PC-3 (cell line): ENCODE results near the gene FUT4. TPM values are rescaled to one million over a fixed set of nuclear protein-coding genes. Genes with fewer than 3 reads are reported as not detected.
A peak's percentile ranks its signal among the peaks of the same experiment; 100 is the strongest.

Experiments
- ATAC-seq: fragments of 200-7000 bp; cut with Tn5 transposase; 2 replicates; pipeline ENCODE4 v1.9.1; 2020; ENCODE audit warnings: mild to moderate bottlenecking, moderate library complexity
- BruUV-seq: library from RNA; stranded (reverse); fragments of 400-500 nt; replicated peaks from 2 replicates; lab custom pipeline; 2021; lab: Mats Ljungman, UMichigan
- CTCF ChIA-PET: fragments of 300-600 bp; sonication (Branson Sonifier 250); formaldehyde crosslinking; loops from one replicate; lab custom pipeline; 2022; ENCODE audit warnings: antibody characterized with exemption; lab: Charles Lee
- POLR2A ChIA-PET: fragments of 300-600 bp; sonication (Branson Sonifier 250); formaldehyde crosslinking; loops from one replicate; lab custom pipeline; 2022; ENCODE audit warnings: antibody characterized with exemption; ENCODE audit not compliant: unreplicated experiment; lab: Charles Lee
- DNase-seq: peaks from one replicate; pipeline ENCODE4 v3.0.0-alpha.2; 2015
- H2AFZ ChIP-seq: fragments of 300-600 bp; sonication (generic); 2 replicates; pipeline ENCODE4 v1.6.0; 2016; ENCODE audit warnings: antibody characterized with exemption, low read length
- H3F3A ChIP-seq: fragments of 300-600 bp; sonication (generic); one replicate; pipeline ENCODE4 v1.6.0; 2017; ENCODE audit warnings: antibody characterized with exemption, low read length, control low read depth, mild to moderate bottlenecking; ENCODE audit not compliant: unreplicated experiment
- H3K27ac ChIP-seq: fragments of 300-600 bp; sonication (generic); 2 replicates; pipeline ENCODE4 v1.5.1; 2016; ENCODE audit warnings: mild to moderate bottlenecking, low read length
- H3K27me3 ChIP-seq: fragments of 300-600 bp; sonication (generic); 2 replicates; pipeline ENCODE4 v1.6.1; 2016; ENCODE audit warnings: low read length, mixed read lengths
- H3K36me3 ChIP-seq: fragments of 300-600 bp; sonication (generic); 2 replicates; pipeline ENCODE4 v1.6.1; 2016; ENCODE audit warnings: low read depth, mixed run types, low read length, mixed read lengths
- H3K4me1 ChIP-seq: fragments of 300-600 bp; sonication (generic); 2 replicates; pipeline ENCODE4 v1.5.1; 2016; ENCODE audit warnings: low read length; ENCODE audit not compliant: insufficient read depth
- H3K4me2 ChIP-seq: fragments of 300-600 bp; sonication (generic); 2 replicates; pipeline ENCODE4 v1.6.0; 2016; ENCODE audit warnings: low read length
- H3K4me3 ChIP-seq: fragments of 300-600 bp; sonication (generic); 2 replicates; pipeline ENCODE4 v1.5.1; 2016; ENCODE audit warnings: mild to moderate bottlenecking, low read length, mixed read lengths
- H3K79me2 ChIP-seq: fragments of 300-600 bp; sonication (generic); 2 replicates; pipeline ENCODE4 v1.6.1; 2017; ENCODE audit warnings: low read length, mixed read lengths
- H3K9ac ChIP-seq: fragments of 300-600 bp; sonication (generic); 2 replicates; pipeline ENCODE4 v1.6.0; 2016; ENCODE audit warnings: mild to moderate bottlenecking, low read length
- H3K9me2 ChIP-seq: fragments of 300-600 bp; sonication (generic); replicated peaks from 2 replicates; pipeline ENCODE4 v1.6.1; 2016; ENCODE audit warnings: mixed run types, low read length, mixed read lengths
- H3K9me3 ChIP-seq: fragments of 300-600 bp; sonication (generic); 2 replicates; pipeline ENCODE4 v1.6.1; 2016; ENCODE audit warnings: low read length, mixed read lengths
- H4K20me1 ChIP-seq: fragments of 300-600 bp; sonication (generic); 2 replicates; pipeline ENCODE4 v1.6.1; 2016; ENCODE audit warnings: low read length, mixed read lengths
- CTCF ChIP-seq: fragments of 300-600 bp; sonication (generic); conservative IDR thresholded peaks from 2 replicates; pipeline ENCODE4 v1.5.1; 2017; ENCODE audit warnings: antibody characterized with exemption, low read depth, mild to moderate bottlenecking, low read length
- EZH2 ChIP-seq: fragments of 300-600 bp; sonication (generic); IDR thresholded peaks from one replicate; pipeline ENCODE4 v1.6.1; 2017; ENCODE audit warnings: antibody characterized with exemption, mild to moderate bottlenecking, low read length; ENCODE audit not compliant: unreplicated experiment
- EZH2phosphoT487 ChIP-seq: fragments of 300-600 bp; sonication (generic); IDR thresholded peaks from 2 replicates; pipeline ENCODE4 v1.6.1; 2018; ENCODE audit warnings: mild to moderate bottlenecking, antibody characterized with exemption, low read length, borderline replicate concordance
- intact Hi-C: fragments of 100-400 bp; cut with micrococcal nuclease; formaldehyde crosslinking; loops from 2 replicates; pipeline ENCODE4 v1.9.0; 2023
- total RNA-seq: library from RNA; depleted of rRNA; stranded (reverse); fragments of >200 nt; gene quantifications from 2 replicates; pipeline ENCODE4 v1.2.3, GENCODE V29; 2014

FUT4 gene
- total RNA-seq, 1 experiment from 2014 or later: 2.8 TPM

- no peak for ATAC-seq
- CTCF ChIA-PET: no interaction called here
- Histone ChIP-seq H4K20me1 (no peaks in the 10 kb centered on the region), H3K4me2 (peak overlapping the region; percentile 85), H3K9ac (no peak overlapping the region), H3K4me3 (peak overlapping the region; percentile 67), H3K9me2 (no peaks in the 10 kb centered on the region), H3F3A (peaks cover 3% of the 10 kb centered on the region), H2AFZ (no peak overlapping the region), H3K79me2 (peaks cover 16% of the 10 kb centered on the region), H3K4me1 (peaks cover 38% of the 10 kb centered on the region), H3K9me3 (no peaks in the 10 kb centered on the region), H3K27me3 (no peaks in the 10 kb centered on the region), H3K27ac (no peak overlapping the region), H3K36me3 (no peaks in the 10 kb centered on the region)
- BruUV-seq: TSS peak; percentile 38
- intact Hi-C loops: no loop called here
- POLR2A ChIA-PET: no interaction called here
- DNase-seq: no peak
- no peak for TF ChIP-seq EZH2
- TF ChIP-seq EZH2phosphoT487: no peak
- TF ChIP-seq CTCF: no peak
Measured at GRCh38 chr11:94545264-94546161, 1.8 kb downstream of the FUT4 start.

- Histone ChIP-seq H4K20me1 (no peaks in the 10 kb centered on the region), H3K4me2 (peak overlapping the region; percentile 85), H3K4me1 (peaks cover 38% of the 10 kb centered on the region), H3K79me2 (peaks cover 16% of the 10 kb centered on the region), H3K36me3 (no peaks in the 10 kb centered on the region), H3K4me3 (peak overlapping the region; percentile 28), H3K27me3 (no peaks in the 10 kb centered on the region), H3K27ac (no peak overlapping the region), H2AFZ (no peak overlapping the region), H3K9me3 (no peaks in the 10 kb centered on the region), H3K9me2 (no peaks in the 10 kb centered on the region), H3K9ac (no peak overlapping the region), H3F3A (peaks cover 3% of the 10 kb centered on the region)
- DNase-seq (no peak), ATAC-seq (no peak)
- intact Hi-C loops: no loop called here
- no peak for TF ChIP-seq EZH2
- TF ChIP-seq EZH2phosphoT487: no peak
- TF ChIP-seq CTCF: no peak
- POLR2A ChIA-PET: no interaction called here
- CTCF ChIA-PET: no interaction called here
- no TSS peak for BruUV-seq
Measured at GRCh38 chr11:94546162-94546470, 2.4 kb downstream of the FUT4 start.

GRCh38 chr11:94546886-94547285 is 3.2 kb downstream of the FUT4 start:
- peaks cover 16% of the 10 kb centered on the region for H3K79me2 ChIP-seq
- H3K4me1 ChIP-seq: peaks cover 38% of the 10 kb centered on the region
- peak overlapping the region; percentile 85 for H3K4me2 ChIP-seq
- DNase-seq (peak; percentile 31), ATAC-seq (0 out of 2 replicates have a peak, but pooled peaks have one; percentile 1)
- no peak overlapping the region for H3K9ac ChIP-seq
- no peaks in the 10 kb centered on the region for H3K9me2 ChIP-seq
- H3K9me3 ChIP-seq: no peaks in the 10 kb centered on the region
- ChIA-PET CTCF (no interaction called here), POLR2A (no interaction called here)
- peaks cover 3% of the 10 kb centered on the region for H3F3A ChIP-seq
- H3K27ac ChIP-seq: no peak overlapping the region
- no TSS peak for BruUV-seq
- H4K20me1 ChIP-seq: no peaks in the 10 kb centered on the region
- peak overlapping the region; percentile 28 for H3K4me3 ChIP-seq
- H3K36me3 ChIP-seq: no peaks in the 10 kb centered on the region
- no peaks in the 10 kb centered on the region for H3K27me3 ChIP-seq
- intact Hi-C loops: no loop called here
- TF ChIP-seq CTCF (no peak), EZH2 (no peak), EZH2phosphoT487 (no peak)
- H2AFZ ChIP-seq: no peak overlapping the region
